Osteoblast (primary cell): ENCODE measurements around the gene ZBTB11. TPM values are rescaled to one million over a fixed set of nuclear protein-coding genes. Genes with fewer than 3 reads are reported as not detected.

Source experiments
- DNase-seq: peaks from one replicate; pipeline ENCODE4 v3.0.0; 2011; ENCODE audit warnings: low spot score, mixed read lengths; ENCODE audit not compliant: insufficient read length; ENCODE audit errors: missing footprints
- H2AFZ ChIP-seq: 2 replicates; pipeline ENCODE4 v1.6.0; 2011; ENCODE audit warnings: mild to moderate bottlenecking, low read length
- H3K27ac ChIP-seq: 2 replicates; pipeline ENCODE4 v1.5.1; 2011; ENCODE audit warnings: mild to moderate bottlenecking, low read depth, low read length, moderate library complexity
- H3K27me3 ChIP-seq: 2 replicates; pipeline ENCODE4 v1.6.0; 2012; ENCODE audit warnings: mild to moderate bottlenecking, control low read depth, inconsistent platforms, low read length, moderate library complexity; ENCODE audit not compliant: insufficient read depth
- H3K36me3 ChIP-seq: 2 replicates; pipeline ENCODE4 v1.5.1; 2011; ENCODE audit warnings: mild to moderate bottlenecking, low read length, control low read depth, moderate library complexity; ENCODE audit not compliant: insufficient read depth
- H3K4me1 ChIP-seq: 2 replicates; pipeline ENCODE4 v1.5.1; 2011; ENCODE audit warnings: mild to moderate bottlenecking, low read length, control low read depth, moderate library complexity; ENCODE audit not compliant: insufficient read depth
- H3K4me2 ChIP-seq: 2 replicates; pipeline ENCODE4 v1.6.0; 2011; ENCODE audit warnings: mild to moderate bottlenecking, low read length; ENCODE audit not compliant: insufficient read depth
- H3K4me3 ChIP-seq: fragments of 200-600 bp; sonication (generic); 3 replicates; pipeline ENCODE4 v1.5.1; 2012; ENCODE audit warnings: mild to moderate bottlenecking, low read length, inconsistent platforms; ENCODE audit not compliant: insufficient read depth
- H3K79me2 ChIP-seq: 2 replicates; pipeline ENCODE4 v1.6.0; 2012; ENCODE audit warnings: mild to moderate bottlenecking, low read length, control low read depth, inconsistent platforms; ENCODE audit not compliant: insufficient read depth
- H3K9me3 ChIP-seq: 2 replicates; pipeline ENCODE4 v1.5.1; 2011; ENCODE audit warnings: low read depth, low read length, control low read depth
- H4K20me1 ChIP-seq: 2 replicates; pipeline ENCODE4 v1.6.0; 2012; ENCODE audit warnings: mild to moderate bottlenecking, low read length, control low read depth; ENCODE audit not compliant: insufficient read depth
- CTCF ChIP-seq: IDR thresholded peaks from 2 replicates; pipeline ENCODE4 v1.5.1; 2011; ENCODE audit warnings: mild to moderate bottlenecking, low read depth, low read length, moderate library complexity; ENCODE audit errors: extremely low read depth
- total RNA-seq: library from RNA; depleted of rRNA; stranded (reverse); fragments of >200 nt; gene quantifications from 2 replicates; pipeline ENCODE4 v1.2.3, GENCODE V29; 2012

The ZBTB11 gene
- total RNA-seq, 1 donor: 22.8 TPM

- Histone ChIP-seq H3K36me3 (no peaks in the 10 kb centered on the region), H3K79me2 (no peaks in the 10 kb centered on the region)
- DNase-seq: no peak
Observed at GRCh38 chr3:101639280-101639963, 37.5 kb downstream of the ZBTB11 start.

GRCh38 chr3:101638261-101638745 lies 38.6 kb downstream of the ZBTB11 start:
- Histone ChIP-seq H2AFZ (no peak overlapping the region), H3K79me2 (no peaks in the 10 kb centered on the region), H3K36me3 (no peaks in the 10 kb centered on the region), H3K4me1 (peaks cover 4% of the 10 kb centered on the region), H3K27ac (no peak overlapping the region), H3K9me3 (no peaks in the 10 kb centered on the region), H3K27me3 (peaks cover 2% of the 10 kb centered on the region), H3K4me2 (no peak overlapping the region), H4K20me1 (no peaks in the 10 kb centered on the region), H3K4me3 (no peak overlapping the region)
- no peak for TF ChIP-seq CTCF
- peak; percentile 51 for DNase-seq

More at GRCh38 chr3:101639280-101639963, 37.5 kb downstream of the ZBTB11 start:
- H3K4me1 ChIP-seq: peaks cover 15% of the 10 kb centered on the region
- no peaks in the 10 kb centered on the region for H4K20me1 ChIP-seq
- TF ChIP-seq CTCF: no peak
- no peak overlapping the region for H3K27ac ChIP-seq
- no peak overlapping the region for H2AFZ ChIP-seq
- no peak overlapping the region for H3K4me2 ChIP-seq
- no peak overlapping the region for H3K4me3 ChIP-seq
- no peaks in the 10 kb centered on the region for H3K27me3 ChIP-seq
- H3K9me3 ChIP-seq: no peaks in the 10 kb centered on the region

GRCh38 chr3:101637451-101637850 lies 39.5 kb downstream of the ZBTB11 start:
- Histone ChIP-seq H3K4me3 (no peak overlapping the region), H3K36me3 (no peaks in the 10 kb centered on the region), H3K79me2 (no peaks in the 10 kb centered on the region), H4K20me1 (no peaks in the 10 kb centered on the region), H3K27me3 (peaks cover 2% of the 10 kb centered on the region), H3K4me2 (no peak overlapping the region), H2AFZ (no peak overlapping the region), H3K4me1 (peaks cover 3% of the 10 kb centered on the region), H3K27ac (no peak overlapping the region), H3K9me3 (no peaks in the 10 kb centered on the region)
- no peak for TF ChIP-seq CTCF
- DNase-seq: no peak

GRCh38 chr3:101635954-101636798 lies 40.8 kb downstream of the ZBTB11 start:
- no peak for DNase-seq
- Histone ChIP-seq H3K4me3 (peak overlapping the region; percentile 13), H3K4me2 (peak overlapping the region; percentile 68)

More at GRCh38 chr3:101635954-101636798, 40.8 kb downstream of the ZBTB11 start:
- Histone ChIP-seq H3K79me2 (no peaks in the 10 kb centered on the region), H4K20me1 (no peaks in the 10 kb centered on the region), H3K4me1 (peaks cover 3% of the 10 kb centered on the region), H3K36me3 (no peaks in the 10 kb centered on the region), H3K9me3 (no peaks in the 10 kb centered on the region), H2AFZ (peak overlapping the region; percentile 69), H3K27me3 (peaks cover 2% of the 10 kb centered on the region), H3K27ac (no peak overlapping the region)
- peak; percentile 84 for TF ChIP-seq CTCF
